Stimulated activated CD8-positive, alpha-beta memory T cell treated with anti-CD3 and anti-CD28 coated beads, Interleukin-2, amount 100 ng/mL, for 48 hours (primary cell): ENCODE data around the gene ACVR1C.

Source experiments
- DNase-seq, 2 donors: peaks; one replicate each; pipeline ENCODE4 v3.0.0-alpha.2; 2020; ENCODE audit warnings: low read depth in 2 of 2

ACVR1C gene

DNA sequence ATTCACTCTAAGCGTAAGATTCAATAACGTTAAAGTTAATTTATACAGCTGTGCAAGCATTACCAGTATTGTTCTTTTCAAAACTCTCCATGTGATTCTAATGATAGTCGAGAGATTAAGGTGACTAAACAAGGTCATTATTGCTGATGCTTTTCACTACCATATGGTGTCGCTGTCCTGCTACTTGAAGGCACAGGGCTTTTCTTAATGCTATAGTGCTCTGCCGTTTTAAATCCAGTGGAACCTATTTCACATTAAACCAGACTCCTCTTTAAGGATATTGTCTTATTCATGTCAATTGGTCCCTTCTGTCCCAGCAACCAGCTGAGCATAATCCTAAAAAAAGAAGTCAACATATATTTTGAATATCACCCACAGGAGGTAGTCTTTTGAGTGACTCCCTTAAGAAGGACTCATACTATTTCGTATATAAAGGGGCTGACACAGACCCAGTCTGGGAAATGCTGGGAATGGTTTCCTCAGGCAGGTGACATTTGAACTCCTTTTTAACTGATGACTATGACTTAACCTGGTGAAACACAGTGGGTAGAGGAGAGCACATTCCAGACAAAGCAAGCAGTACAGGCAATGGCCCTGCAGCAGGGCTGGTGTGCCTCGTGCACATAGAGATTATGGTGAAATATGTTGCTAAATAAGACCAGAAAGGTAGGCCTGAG lies 130.9 kb downstream of the ACVR1C start:
- DNase-seq, result no peak

DNA sequence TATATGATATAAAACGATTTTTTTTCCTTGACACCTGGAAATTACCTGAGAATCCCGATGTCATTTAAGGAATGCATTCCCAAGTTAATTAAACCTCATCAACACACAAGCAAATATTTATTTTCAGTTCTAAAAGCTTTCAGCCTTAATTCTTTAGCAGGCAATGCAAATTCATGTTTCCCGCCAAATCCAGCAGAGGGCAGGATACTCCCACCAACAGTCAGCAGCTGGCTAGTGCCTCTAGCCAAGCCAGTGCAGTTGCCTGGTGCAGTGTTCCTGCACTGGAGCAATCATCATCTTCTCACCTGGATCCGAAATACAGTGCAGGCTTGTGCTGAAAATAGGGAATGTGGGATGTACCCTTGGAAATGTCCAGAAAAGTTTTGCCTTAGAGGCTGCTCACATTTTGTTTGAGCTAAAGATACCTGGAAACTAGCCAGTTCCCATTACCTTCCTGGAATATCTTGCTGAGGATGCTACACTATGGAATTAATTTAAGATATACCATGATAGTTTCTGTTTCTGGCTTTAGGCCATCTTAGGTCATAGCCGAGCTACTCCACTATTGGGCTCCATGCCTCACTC lies 136.4 kb downstream of the ACVR1C start:
- peak; percentile 30 to 47 for DNase-seq

GRCh38 chr2:157489983-157490382 lies 138.7 kb downstream of the ACVR1C start:
- no peak for DNase-seq

GRCh38 chr2:157488877-157489276 lies 139.8 kb downstream of the ACVR1C start:
- DNase-seq, result no peak

DNA sequence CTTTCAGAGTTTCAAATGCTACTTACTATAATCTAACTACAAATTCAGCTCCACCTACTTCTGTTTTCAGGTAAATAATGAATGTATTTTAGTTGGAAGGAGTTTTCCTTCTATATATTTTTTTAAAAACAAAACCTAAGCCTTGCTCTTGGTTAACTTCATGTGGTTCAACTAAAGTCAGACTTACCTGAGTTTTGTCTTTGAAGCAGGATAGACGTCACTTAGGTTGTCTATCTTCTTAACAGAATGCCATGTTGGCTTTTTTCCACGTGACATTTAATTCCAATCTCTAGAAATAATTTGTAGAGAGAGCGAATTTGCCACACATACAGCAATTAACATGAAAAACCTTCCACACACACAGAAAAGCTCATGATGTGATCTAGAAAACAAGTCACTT lies 140.9 kb downstream of the ACVR1C start:
- no peak for DNase-seq

DNA sequence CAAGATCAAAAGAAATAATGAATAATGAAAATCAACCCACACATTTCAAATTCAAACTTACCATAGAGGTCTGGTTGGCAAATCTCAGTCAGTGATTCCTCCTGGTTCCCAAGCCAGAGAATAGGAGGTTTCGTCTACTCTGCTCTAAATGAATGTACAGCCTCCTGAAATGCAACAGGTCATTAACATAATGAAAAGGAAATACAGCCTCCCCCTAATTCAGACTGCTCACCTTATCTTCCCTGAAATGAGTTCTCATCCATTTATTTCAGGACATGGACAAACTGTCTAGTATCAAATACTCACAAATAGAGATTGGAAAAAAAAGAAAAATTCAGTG lies 141.4 kb downstream of the ACVR1C start:
- DNase-seq, result no peak

GRCh38 chr2:157486596-157487270 lies 141.9 kb downstream of the ACVR1C start:
- no peak for DNase-seq

DNA sequence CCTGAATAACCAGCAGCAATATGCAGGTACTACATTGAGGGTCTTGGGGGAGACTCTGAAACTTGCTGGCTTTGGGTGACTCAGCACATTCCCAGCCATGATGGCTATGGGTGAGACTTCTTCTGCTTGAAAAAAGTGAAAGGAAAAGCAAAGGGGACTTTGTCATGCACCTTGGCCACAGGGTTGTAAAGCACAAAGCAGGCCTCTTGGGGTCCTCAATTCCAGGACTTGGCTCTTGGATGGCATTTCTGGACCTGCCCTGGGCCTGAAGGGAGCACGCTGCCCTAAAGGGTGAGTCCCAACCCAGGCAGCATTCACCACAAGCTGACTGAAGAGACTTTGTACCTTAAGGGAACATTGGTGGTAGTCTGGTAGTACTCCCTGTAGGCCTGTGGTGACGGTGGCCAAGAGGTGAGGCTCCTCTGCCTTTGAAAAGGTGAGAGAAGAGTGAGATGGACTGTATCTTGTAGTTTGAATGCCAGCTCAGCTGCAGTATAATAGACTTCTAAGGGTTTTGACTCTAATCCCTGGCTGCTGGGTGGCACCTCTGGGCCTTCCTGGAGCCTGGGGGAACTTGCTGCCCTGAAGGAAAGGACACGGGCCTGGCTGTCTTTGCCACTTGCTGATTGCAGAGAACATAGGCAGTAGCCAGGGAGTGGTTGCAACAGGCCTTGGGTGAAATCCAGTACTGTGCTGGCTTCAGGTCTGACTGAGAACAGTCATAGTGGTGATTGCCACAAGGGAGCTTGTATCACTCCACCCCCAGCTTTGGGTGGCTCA lies 148.3 kb downstream of the ACVR1C start:
- DNase-seq, result peak in 1 of 2 donors; percentile 40

DNA sequence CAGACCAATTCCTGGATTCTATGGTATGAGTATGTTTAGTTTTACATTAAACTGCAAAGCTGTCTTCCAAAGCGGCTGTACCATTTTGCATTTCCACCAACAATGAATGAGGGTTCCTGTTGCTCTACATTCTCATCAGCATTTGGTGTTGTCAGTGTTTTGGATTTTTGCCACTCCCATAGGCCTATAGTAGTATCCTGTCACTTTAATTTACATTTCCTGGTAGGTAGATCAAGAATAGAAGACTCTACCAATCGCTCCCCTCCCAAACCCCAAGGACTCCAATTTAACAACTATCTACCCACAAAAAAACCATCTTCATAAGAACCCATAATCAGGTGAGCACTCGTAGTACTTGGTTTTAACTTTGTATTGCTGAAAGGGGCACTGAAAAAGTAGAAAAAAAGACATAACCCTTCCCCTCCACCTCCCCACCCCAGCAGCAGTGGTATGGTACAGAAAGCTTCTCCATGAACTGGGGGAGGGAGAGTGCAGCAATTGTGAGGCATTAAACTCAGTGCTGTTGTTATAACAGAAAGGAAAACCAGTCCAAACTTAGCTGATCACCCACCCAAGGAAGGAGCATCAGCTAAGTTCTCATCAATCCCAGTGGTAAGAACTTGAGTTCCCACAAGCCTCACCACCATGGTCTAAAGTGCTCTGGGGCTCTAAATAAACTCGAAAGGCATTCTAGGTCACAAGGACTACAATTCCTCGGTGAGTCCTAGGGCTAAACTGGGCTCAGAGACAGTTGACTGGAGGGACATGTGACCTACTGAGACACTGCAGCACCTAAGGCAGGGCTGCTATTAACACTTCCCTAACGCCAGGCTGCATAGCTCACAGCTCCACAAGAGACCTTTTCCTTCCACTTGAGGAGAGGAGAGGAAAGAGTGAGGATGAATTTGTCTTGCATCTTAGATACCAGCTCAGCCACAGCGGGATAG lies 149.3 kb downstream of the ACVR1C start:
- DNase-seq, result no peak

DNA sequence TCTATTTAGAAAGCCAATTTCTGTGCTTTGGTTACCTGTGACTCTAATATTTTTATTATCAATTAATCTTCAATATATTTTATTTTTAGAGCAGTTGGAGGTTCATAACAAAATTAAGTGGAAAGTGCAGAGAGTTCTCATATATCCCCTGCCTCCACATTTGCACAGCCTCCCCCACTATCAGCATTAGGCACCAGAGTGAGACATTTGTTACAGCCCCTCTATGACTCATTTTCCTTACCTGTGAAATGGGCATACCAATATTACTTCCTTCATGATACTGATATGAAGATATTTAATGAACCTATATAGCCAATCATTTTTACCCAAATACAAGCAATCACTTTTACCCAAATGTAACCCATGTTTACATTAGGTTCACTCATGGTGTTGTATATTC lies 150.7 kb downstream of the ACVR1C start:
- no peak for DNase-seq

DNA sequence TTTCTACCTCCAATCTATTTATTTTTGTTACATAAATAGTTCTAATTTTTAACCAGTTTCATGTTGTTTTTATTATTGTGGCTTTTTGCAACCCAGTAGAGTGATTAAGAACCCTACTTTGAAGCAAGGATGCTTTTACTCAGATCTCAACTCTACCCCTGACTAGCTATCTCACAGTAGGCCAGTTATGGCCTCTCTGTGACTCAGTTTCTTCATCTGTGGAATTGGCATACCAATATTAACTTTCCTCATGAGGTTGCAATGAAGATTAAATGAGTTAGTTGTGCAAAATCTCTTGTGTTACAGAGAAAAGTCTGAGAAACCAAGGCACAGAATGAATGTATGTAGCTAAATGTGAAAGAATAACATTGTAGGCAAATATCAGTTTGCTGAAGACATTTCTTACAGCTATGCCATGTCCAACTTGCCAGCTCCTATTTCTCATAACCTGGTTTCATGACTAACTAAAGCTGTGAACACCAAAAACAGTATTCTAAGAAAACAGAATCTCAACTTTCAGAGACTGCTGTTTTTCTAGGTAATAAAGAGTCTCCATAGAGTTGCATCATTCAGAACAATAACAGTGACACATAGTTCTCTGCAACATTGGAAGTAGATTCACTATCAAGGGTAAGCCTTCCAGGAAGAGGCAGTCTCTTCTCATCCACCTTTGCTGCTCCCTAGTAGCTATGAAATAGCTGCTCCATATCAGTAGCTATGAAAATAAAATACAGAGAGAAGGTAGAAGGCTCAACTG lies 151.5 kb downstream of the ACVR1C start:
- DNase-seq, result no peak
